G401.6 (cell line): Measurements from ENCODE around the gene IER5.
"Not testable (repeated sequence)": the region's sequence is repeated elsewhere in the genome, so short reads cannot be mapped to it uniquely, and the experiment has no call there.

Experiments
- FAIRE-seq: peaks from 2 replicates; lab custom pipeline; 2012; peaks lifted over from hg19 to GRCh38; lab: Jason Lieb, UNC

IER5 gene

GRCh38 chr1:181088079-181089016 lies at the start of gene IER5:
Gene IER5 (plus strand): TSS chr1:181088700. CDS start chr1:181088903, 203 bp downstream.
- FAIRE-seq: peak; percentile 56

GRCh38 chr1:181040284-181040865 lies 48.1 kb upstream of the IER5 start:
- no peak for FAIRE-seq

GRCh38 chr1:181043025-181043888 lies 45.2 kb upstream of the IER5 start:
- no peak for FAIRE-seq

- no peak for FAIRE-seq
Observed at GRCh38 chr1:181044449-181044966, 44.0 kb upstream of the IER5 start.

GRCh38 chr1:181045946-181046345 lies 42.6 kb upstream of the IER5 start:
- not testable (repeated sequence) for FAIRE-seq

- FAIRE-seq: no peak
Observed at GRCh38 chr1:181049378-181049777, 39.1 kb upstream of the IER5 start.

- FAIRE-seq: no peak
Observed at GRCh38 chr1:181050922-181051321, 37.6 kb upstream of the IER5 start.

- no peak for FAIRE-seq
Observed at GRCh38 chr1:181056560-181056959, 31.9 kb upstream of the IER5 start.

- FAIRE-seq: no peak
Observed at GRCh38 chr1:181057079-181057478, 31.4 kb upstream of the IER5 start.

GRCh38 chr1:181059435-181059834 lies 29.1 kb upstream of the IER5 start:
- no peak for FAIRE-seq

GRCh38 chr1:181060066-181060465 lies 28.4 kb upstream of the IER5 start:
- no peak for FAIRE-seq

- not testable (repeated sequence) for FAIRE-seq
Observed at GRCh38 chr1:181060947-181061346, 27.6 kb upstream of the IER5 start.

- no peak for FAIRE-seq
Observed at GRCh38 chr1:181061487-181061886, 27.0 kb upstream of the IER5 start.

- no peak for FAIRE-seq
Observed at GRCh38 chr1:181061891-181062835, 26.3 kb upstream of the IER5 start.

GRCh38 chr1:181062836-181063428 lies 25.6 kb upstream of the IER5 start:
- no peak for FAIRE-seq

- no peak for FAIRE-seq
Observed at GRCh38 chr1:181064011-181064623, 24.4 kb upstream of the IER5 start.

- no peak for FAIRE-seq
Observed at GRCh38 chr1:181064702-181065101, 23.8 kb upstream of the IER5 start.

GRCh38 chr1:181073638-181074037 lies 14.9 kb upstream of the IER5 start:
- FAIRE-seq: no peak

- FAIRE-seq: no peak
Observed at GRCh38 chr1:181075766-181076350, 12.6 kb upstream of the IER5 start.

GRCh38 chr1:181076852-181077251 lies 11.6 kb upstream of the IER5 start:
- FAIRE-seq: no peak
